ENCODE results near the gene PPM1D.
"Not testable (repeated sequence)": the region's sequence is repeated elsewhere in the genome, so short reads cannot be mapped to it uniquely, and the experiment has no call there.

Gene PPM1D

GRCh38 chr17:60613796-60614195, 13.8 kb downstream of the PPM1D start:
- H4K91ac ChIP-seq (ENCODE audit: low read depth, low read length); H2AFZ ChIP-seq (ENCODE audit: insufficient read depth, low read length, poor library complexity); H3K4me1 ChIP-seq (ENCODE audit: control insufficient read depth in 1 of 2, insufficient read depth in 2 of 2, low read length in 2 of 2); H4K8ac ChIP-seq (ENCODE audit: low read depth, low read length); H3K18ac ChIP-seq (ENCODE audit: low read length); H2BK12ac ChIP-seq (ENCODE audit: low read length); H3K14ac ChIP-seq (ENCODE audit: low read length); H3K79me1 ChIP-seq (ENCODE audit: low read length); H2AK5ac ChIP-seq (ENCODE audit: low read length); DNase-seq; H3K27me3 ChIP-seq (ENCODE audit: insufficient read depth, low read length); H2BK120ac ChIP-seq (ENCODE audit: insufficient read depth, low read length, poor library complexity); H3K27ac ChIP-seq (ENCODE audit: low read depth, low read length); H3K36me3 ChIP-seq (ENCODE audit: control insufficient read depth in 1 of 2, insufficient read depth in 2 of 2, low read length in 2 of 2); H3K23ac ChIP-seq (ENCODE audit: low read length); H3K9ac ChIP-seq (ENCODE audit: low read length); H3K9me3 ChIP-seq (ENCODE audit: insufficient read depth, low read depth, low read length); H2BK5ac ChIP-seq (ENCODE audit: low read depth, low read length, poor library complexity); H3K4me2 ChIP-seq (ENCODE audit: low read length); H3K4me3 ChIP-seq (ENCODE audit: low read depth, low read length); H4K12ac ChIP-seq (ENCODE audit: low read depth, low read length); H3K79me2 ChIP-seq (ENCODE audit: control insufficient read depth, insufficient read depth, low read length, poor library complexity): not testable (repeated sequence)
- H3K4ac ChIP-seq (ENCODE audit: low read depth, low read length) = peak overlapping the region; percentile 93
- WGBS (ENCODE audit: extremely low coverage, insufficient coverage, insufficient read length) = no CpG with 5 or more reads among the region's 20 CpGs

GRCh38 chr17:60614247-60614646, 14.3 kb downstream of the PPM1D start:
- not testable (repeated sequence) for H3K14ac ChIP-seq (ENCODE audit: low read length); H2AK5ac ChIP-seq (ENCODE audit: low read length)
- no CpG with 5 or more reads among the region's 3 CpGs for WGBS (ENCODE audit: extremely low coverage, insufficient coverage, insufficient read length)

GRCh38 chr17:60615108-60615507, 15.1 kb downstream of the PPM1D start:
- Histone ChIP-seq H3K79me2 (ENCODE audit: control insufficient read depth, insufficient read depth, low read length, poor library complexity) (peaks cover 2% of the 10 kb centered on the region), H3K4me1 (ENCODE audit: control insufficient read depth in 1 of 2, insufficient read depth in 2 of 2, low read length in 2 of 2) (no peaks in the 10 kb centered on the region), H2AK5ac (ENCODE audit: low read length) (no peak overlapping the region), H2BK120ac (ENCODE audit: insufficient read depth, low read length, poor library complexity) (no peak overlapping the region), H3K14ac (ENCODE audit: low read length) (no peak overlapping the region), H3K27ac (ENCODE audit: low read depth, low read length) (no peak overlapping the region), H3K23ac (ENCODE audit: low read length) (no peak overlapping the region), H2AFZ (ENCODE audit: insufficient read depth, low read length, poor library complexity) (no peak overlapping the region), H3K79me1 (ENCODE audit: low read length) (no peaks in the 10 kb centered on the region), H2BK5ac (ENCODE audit: low read depth, low read length, poor library complexity) (no peak overlapping the region), H3K9me3 (ENCODE audit: insufficient read depth, low read depth, low read length) (peaks cover 3% of the 10 kb centered on the region), H4K8ac (ENCODE audit: low read depth, low read length) (no peak overlapping the region), H3K27me3 (ENCODE audit: insufficient read depth, low read length) (no peaks in the 10 kb centered on the region), H4K12ac (ENCODE audit: low read depth, low read length) (no peak overlapping the region), H3K18ac (ENCODE audit: low read length) (no peak overlapping the region), H3K9ac (ENCODE audit: low read length) (no peak overlapping the region), H2BK12ac (ENCODE audit: low read length) (no peak overlapping the region), H3K4ac (ENCODE audit: low read depth, low read length) (no peak overlapping the region), H3K4me2 (ENCODE audit: low read length) (no peak overlapping the region), H3K4me3 (ENCODE audit: low read depth, low read length) (no peak overlapping the region), H3K36me3 (ENCODE audit: control insufficient read depth in 1 of 2, insufficient read depth in 2 of 2, low read length in 2 of 2) (peaks cover 0 to 6% of the 10 kb centered on the region in 2 experiments), H4K91ac (ENCODE audit: low read depth, low read length) (no peak overlapping the region)
- no peak for DNase-seq
- WGBS (ENCODE audit: extremely low coverage, insufficient coverage, insufficient read length) = no CpG with 5 or more reads among the region's 7 CpGs

More at GRCh38 chr17:60614247-60614646, 14.3 kb downstream of the PPM1D start:
- H3K27ac ChIP-seq (ENCODE audit: low read depth, low read length); H3K79me1 ChIP-seq (ENCODE audit: low read length); H2AFZ ChIP-seq (ENCODE audit: insufficient read depth, low read length, poor library complexity); H3K4ac ChIP-seq (ENCODE audit: low read depth, low read length); H3K18ac ChIP-seq (ENCODE audit: low read length); H3K36me3 ChIP-seq (ENCODE audit: control insufficient read depth in 1 of 2, insufficient read depth in 2 of 2, low read length in 2 of 2); DNase-seq; H2BK5ac ChIP-seq (ENCODE audit: low read depth, low read length, poor library complexity); H4K91ac ChIP-seq (ENCODE audit: low read depth, low read length); H3K23ac ChIP-seq (ENCODE audit: low read length); H4K8ac ChIP-seq (ENCODE audit: low read depth, low read length); H3K79me2 ChIP-seq (ENCODE audit: control insufficient read depth, insufficient read depth, low read length, poor library complexity); H2BK120ac ChIP-seq (ENCODE audit: insufficient read depth, low read length, poor library complexity); H3K27me3 ChIP-seq (ENCODE audit: insufficient read depth, low read length); H3K4me3 ChIP-seq (ENCODE audit: low read depth, low read length); H3K4me1 ChIP-seq (ENCODE audit: control insufficient read depth in 1 of 2, insufficient read depth in 2 of 2, low read length in 2 of 2); H3K4me2 ChIP-seq (ENCODE audit: low read length); H3K9me3 ChIP-seq (ENCODE audit: insufficient read depth, low read depth, low read length); H3K9ac ChIP-seq (ENCODE audit: low read length); H4K12ac ChIP-seq (ENCODE audit: low read depth, low read length); H2BK12ac ChIP-seq (ENCODE audit: low read length): not testable (repeated sequence)

GRCh38 chr17:60615840-60616239, 15.8 kb downstream of the PPM1D start:
- DNase-seq = no peak
- Histone ChIP-seq H3K14ac (ENCODE audit: low read length) (no peak overlapping the region), H3K18ac (ENCODE audit: low read length) (no peak overlapping the region), H3K9ac (ENCODE audit: low read length) (peak overlapping the region; percentile 18), H3K4me3 (ENCODE audit: low read depth, low read length) (no peak overlapping the region), H2AK5ac (ENCODE audit: low read length) (no peak overlapping the region), H3K27me3 (ENCODE audit: insufficient read depth, low read length) (no peaks in the 10 kb centered on the region), H3K4ac (ENCODE audit: low read depth, low read length) (peak overlapping the region; percentile 79), H3K4me1 (ENCODE audit: control insufficient read depth in 1 of 2, insufficient read depth in 2 of 2, low read length in 2 of 2) (no peaks in the 10 kb centered on the region), H2BK120ac (ENCODE audit: insufficient read depth, low read length, poor library complexity) (peak overlapping the region; percentile 51), H2AFZ (ENCODE audit: insufficient read depth, low read length, poor library complexity) (no peak overlapping the region), H3K79me1 (ENCODE audit: low read length) (no peaks in the 10 kb centered on the region), H3K23ac (ENCODE audit: low read length) (no peak overlapping the region), H4K8ac (ENCODE audit: low read depth, low read length) (no peak overlapping the region), H2BK5ac (ENCODE audit: low read depth, low read length, poor library complexity) (no peak overlapping the region), H4K91ac (ENCODE audit: low read depth, low read length) (no peak overlapping the region), H3K4me2 (ENCODE audit: low read length) (no peak overlapping the region), H4K12ac (ENCODE audit: low read depth, low read length) (no peak overlapping the region), H3K36me3 (ENCODE audit: control insufficient read depth in 1 of 2, insufficient read depth in 2 of 2, low read length in 2 of 2) (peaks cover 0 to 7% of the 10 kb centered on the region in 2 experiments), H3K27ac (ENCODE audit: low read depth, low read length) (no peak overlapping the region), H3K79me2 (ENCODE audit: control insufficient read depth, insufficient read depth, low read length, poor library complexity) (peaks cover 5% of the 10 kb centered on the region), H3K9me3 (ENCODE audit: insufficient read depth, low read depth, low read length) (peaks cover 3% of the 10 kb centered on the region), H2BK12ac (ENCODE audit: low read length) (no peak overlapping the region)
- no CpG with 5 or more reads among the region's 3 CpGs for WGBS (ENCODE audit: extremely low coverage, insufficient coverage, insufficient read length)

Measured in trophoblast cell (in vitro differentiated cells and primary cell).